ENCODE measurements around the gene COL5A1. TPM values are rescaled to one million over a fixed set of nuclear protein-coding genes. Genes with fewer than 3 reads are reported as not detected.

COL5A1 gene
- total RNA-seq, 1 donor from 2014 or later: 87.1 TPM

DNA sequence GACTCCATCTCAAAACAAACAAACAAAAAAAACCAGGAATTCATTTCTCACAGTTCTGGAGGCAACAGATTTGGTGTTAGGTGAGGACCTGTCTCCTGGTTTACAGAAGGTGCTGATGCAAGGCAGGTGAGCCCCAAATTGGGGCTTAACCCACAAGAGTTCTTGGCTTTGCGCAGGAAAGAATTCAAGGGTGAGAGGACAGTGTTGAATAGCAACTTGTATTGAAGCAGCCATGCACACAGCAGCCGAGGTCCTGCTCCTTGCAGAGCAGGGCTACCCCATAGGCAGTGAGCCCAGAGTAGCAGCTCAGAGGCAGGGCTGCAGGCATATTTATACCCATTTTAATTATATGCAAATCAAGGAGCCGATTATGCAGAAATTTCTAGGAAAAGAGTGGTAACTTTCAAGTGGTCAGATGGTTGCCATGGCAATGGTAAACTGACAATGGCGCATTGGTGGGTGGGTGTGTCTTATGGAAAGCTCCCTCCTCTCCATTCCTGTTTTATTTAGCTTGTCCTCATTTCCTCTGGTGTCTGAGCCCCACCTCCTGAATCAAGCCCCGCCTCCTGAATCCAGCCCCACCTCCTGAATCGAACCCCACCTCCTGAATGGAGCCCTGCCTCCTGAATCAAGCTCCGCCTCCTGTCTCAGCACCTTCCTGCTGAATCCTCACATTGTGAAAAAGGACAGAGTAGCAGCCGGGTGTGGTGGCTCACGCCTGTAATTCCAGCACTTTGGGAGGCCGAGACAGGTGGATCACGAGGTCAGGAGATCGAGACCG, 34.5 kb upstream of the COL5A1 start:
- no peak for DNase-seq (ENCODE audit: low read depth, low spot score)

DNA sequence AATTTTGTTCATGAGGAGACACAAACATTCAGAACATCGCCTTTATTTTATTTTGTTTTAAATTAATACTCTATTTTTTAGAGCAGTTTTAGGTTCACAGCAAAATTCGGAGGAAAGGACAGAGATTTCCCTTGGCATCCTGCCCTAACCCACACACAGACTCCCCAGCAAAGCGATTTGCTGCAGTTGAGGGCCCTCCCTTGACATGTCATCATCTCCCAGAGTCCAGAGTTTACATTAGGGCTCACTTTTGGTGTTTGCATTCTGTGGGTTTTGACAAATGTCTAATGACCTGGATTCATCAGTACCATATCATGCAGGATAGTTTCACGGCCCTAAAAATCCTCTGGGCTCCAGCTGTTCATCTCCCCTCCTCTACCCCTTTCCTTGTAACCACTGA, 33.6 kb upstream of the COL5A1 start:
- DNase-seq (ENCODE audit: low read depth, low spot score): no peak

- DNase-seq (ENCODE audit: low read depth, low spot score): no peak
Observed at GRCh38 chr9:134611046-134611445, 30.6 kb upstream of the COL5A1 start.

- DNase-seq (ENCODE audit: low read depth, low spot score): no peak
Observed at GRCh38 chr9:134612309-134612708, 29.3 kb upstream of the COL5A1 start.

DNA sequence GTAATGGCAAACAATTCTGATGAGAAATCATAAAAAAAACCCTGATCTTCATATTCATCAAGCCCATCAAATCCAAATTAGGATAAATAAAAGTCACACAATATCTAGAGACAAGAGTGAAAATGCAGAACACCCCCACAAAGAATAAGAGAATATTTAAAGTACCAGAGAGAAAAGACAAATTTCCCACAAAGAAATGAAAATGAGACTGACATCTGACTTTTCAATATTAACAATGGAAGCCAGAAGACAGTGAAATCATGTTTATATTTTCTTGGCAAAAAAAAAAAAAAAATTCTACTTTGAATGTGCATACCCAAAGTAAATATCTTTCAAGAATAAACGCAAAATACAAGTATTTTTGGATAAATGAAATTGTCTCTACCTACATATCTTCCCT, 28.9 kb upstream of the COL5A1 start:
- no peak for DNase-seq (ENCODE audit: low read depth, low spot score)

- no peak for DNase-seq (ENCODE audit: low read depth, low spot score)
Observed at GRCh38 chr9:134614256-134614655, 27.3 kb upstream of the COL5A1 start.

DNA sequence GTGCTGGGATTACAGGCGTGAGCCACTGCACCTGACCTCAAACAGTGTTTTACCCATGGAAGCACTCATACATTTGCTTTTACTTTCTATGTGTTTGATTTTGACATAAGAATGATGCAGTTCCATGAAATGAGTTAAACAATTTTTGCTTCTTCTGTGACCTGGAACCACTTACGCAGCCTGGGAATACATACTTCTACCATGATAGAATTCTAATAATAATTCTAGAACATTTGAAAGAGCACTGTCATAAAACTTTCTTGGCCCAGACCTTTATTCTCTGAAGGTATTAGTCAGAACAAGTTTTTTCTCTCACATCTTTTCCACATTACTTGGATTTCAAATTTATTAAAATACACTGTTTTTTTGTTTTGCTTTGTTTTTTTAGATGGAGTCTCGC, 25.3 kb upstream of the COL5A1 start:
- no peak for DNase-seq (ENCODE audit: low read depth, low spot score)

GRCh38 chr9:134617246-134617645, 24.4 kb upstream of the COL5A1 start:
- DNase-seq (ENCODE audit: low read depth, low spot score): no peak

DNA sequence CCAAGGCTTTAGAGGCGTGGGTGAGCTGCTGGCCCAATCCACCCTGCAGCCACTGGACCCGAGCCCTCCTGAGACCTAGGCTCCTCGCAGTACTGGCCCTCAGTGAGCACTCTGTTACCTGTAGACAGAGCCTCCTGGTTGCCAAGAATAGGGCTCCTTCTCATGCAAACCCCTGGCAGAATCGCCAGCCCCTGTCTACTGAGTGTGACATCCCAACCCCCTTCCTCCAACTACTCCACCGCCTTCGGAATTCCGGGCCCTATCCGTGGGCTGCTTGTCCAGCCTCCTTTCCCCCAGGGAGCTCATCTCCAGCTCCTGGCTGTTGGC, 23.8 kb upstream of the COL5A1 start:
- DNase-seq (ENCODE audit: low read depth, low spot score): no peak

DNA sequence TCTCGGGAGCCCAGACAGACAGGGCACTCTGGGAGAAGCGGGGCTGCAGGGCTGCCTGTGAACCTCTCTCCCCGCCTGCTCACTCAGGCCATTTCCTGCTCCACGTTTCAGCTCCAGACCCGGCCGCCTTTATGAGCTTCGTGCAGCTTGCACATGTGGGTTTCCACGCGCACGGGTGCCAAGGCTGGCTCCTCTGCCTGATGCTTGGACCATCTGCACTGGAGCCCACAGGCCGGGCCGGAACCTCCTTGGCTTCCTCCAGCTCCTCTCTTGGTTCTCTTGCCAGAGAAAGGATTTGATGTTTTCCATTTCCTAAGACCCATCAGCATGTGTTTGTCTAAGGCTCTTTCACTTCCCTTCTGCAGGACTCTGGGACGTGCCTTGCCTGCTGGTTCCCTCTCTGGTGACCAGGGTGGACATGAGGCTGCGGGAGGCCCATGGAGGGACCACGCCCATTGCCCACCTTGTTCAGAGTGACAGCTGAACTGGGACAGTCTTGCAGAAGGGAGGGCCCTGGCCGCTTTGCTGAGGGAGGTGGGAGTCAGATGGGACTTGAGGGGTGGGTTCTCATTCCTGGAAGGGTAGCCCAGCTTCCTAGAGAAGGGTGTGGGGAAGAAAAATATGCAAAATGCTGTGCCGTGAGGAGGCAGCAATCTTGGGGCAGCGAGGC, 23.3 kb upstream of the COL5A1 start:
- DNase-seq (ENCODE audit: low read depth, low spot score): no peak

DNA sequence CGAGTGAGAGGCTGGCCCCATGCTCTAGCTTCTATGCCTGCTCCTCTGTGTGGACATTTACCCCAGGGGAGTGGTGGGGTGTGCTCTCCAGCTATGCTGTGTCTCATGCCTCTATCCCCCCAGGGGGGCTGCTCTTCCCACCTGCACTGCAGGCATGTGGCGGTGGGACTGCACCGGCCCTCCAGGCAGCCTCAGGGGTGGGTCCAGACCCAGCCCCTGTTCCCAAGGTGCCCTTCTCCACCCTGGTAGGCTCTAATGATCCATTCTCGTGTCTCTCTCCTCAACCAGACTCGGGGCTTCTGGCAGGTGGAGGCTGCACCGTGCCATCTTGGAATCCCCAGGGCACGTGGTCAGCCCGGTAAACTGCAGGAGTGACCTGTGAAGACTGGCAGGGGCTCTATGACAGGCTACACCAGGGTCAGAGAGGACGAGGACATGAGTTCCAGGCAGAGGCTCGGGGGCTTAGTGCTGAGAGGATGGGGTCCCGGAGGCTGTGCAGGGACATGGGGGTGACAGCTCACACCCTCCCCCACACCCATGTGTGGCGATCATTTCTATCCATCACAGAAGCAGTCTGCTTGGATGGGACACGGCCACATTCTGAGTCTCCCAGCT, 22.7 kb upstream of the COL5A1 start:
- no peak for DNase-seq (ENCODE audit: low read depth, low spot score)

DNA sequence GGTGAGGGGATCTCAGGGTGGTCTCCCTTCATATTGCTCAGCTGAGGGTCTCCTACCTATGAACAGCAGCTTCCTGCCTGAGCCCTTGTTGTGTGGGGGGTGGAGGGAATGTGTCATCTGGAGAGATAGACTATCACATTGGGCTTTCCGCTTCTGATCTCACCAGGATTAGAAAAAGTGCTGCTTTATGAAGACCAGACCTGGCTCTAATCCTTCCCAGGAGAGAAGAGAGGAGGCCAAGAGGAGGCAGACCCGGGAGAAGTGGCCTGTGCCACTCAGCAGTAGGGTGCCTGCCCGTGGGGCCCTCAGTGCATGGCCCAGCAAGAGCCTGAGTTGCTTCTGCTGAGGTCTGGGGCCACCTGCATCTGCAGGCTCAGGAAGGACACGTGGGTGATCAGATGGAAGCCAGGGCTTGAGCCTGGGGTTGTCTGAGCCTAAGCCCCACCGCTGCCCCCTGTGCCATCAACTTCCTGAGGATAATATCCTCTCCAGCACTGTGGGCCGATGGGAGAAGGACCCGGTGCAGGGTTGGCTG, 22.1 kb upstream of the COL5A1 start:
- no peak for DNase-seq (ENCODE audit: low read depth, low spot score)

DNA sequence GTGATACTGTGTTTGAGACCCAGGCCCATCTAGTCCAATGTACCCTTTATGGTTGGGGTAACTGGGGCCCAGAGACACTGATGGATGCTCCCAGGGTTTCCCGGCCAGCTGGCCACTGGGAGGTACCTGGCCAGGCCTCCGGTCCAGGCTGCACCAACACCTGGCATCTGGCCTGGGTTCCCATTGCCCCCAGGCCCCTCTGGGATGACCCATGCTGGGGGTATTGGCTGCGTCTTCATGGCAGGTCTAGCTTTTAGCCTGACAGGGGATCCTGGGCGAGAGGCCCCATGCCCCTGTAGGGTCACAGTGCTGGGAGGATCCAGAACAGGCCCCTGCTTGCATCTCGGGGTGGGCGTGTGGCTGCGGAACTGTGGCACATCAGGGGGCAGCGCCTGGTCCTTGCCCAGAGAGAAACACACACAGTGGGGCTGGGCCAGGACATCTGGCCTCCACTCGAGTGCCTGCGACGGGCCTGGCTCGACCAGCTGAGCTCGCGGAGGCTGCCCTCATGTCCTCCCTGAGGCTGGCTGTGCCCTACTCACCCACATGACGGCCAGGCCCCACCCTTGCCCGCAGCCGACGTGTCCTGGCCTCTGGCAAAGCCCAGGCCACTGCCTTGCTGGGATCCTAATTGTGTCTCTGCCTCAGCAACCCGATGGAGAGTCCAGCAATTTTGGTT, 21.5 kb upstream of the COL5A1 start:
- no peak for DNase-seq (ENCODE audit: low read depth, low spot score)

DNA sequence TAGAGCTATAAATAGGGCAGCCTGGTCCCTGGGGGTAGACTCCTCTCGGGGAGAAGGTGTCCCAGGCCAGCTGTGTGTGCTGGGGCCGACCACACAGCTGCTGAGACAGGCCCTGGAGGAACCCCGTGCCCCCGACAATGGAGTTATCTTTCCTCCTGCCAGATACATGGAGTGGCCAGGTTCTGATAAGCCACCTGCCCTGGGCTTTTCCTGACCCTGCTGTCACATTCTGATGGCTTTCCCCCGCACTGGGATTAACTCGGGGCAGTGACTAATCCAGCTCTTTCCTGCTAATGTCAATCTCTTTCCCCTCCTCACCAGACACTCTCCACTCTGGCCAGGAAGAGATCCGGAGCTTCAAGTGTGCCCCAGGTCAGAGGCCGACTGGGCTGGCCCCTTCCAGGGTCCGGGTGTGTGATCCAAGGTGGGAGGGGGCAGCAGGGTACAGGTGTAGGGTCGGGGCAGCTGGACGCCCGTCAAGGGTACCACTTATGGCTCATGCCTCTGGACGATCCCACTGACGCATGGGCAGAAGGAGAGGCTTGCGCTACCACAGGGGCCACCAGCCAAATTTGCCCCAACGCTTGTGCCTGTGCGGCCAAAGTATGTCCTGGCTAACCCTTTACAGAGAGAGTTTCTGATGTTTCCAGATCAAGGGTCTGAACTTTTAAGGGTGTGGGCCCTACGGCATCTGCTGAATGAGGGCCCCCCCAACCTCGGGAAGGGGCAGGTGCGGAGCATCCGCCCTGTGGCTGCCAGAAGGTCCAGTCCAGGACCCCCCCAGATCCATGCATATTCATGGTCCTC, 20.6 kb upstream of the COL5A1 start:
- no peak for DNase-seq (ENCODE audit: low read depth, low spot score)

- no peak for DNase-seq (ENCODE audit: low read depth, low spot score)
Observed at GRCh38 chr9:134621558-134622110, 20.0 kb upstream of the COL5A1 start.

DNA sequence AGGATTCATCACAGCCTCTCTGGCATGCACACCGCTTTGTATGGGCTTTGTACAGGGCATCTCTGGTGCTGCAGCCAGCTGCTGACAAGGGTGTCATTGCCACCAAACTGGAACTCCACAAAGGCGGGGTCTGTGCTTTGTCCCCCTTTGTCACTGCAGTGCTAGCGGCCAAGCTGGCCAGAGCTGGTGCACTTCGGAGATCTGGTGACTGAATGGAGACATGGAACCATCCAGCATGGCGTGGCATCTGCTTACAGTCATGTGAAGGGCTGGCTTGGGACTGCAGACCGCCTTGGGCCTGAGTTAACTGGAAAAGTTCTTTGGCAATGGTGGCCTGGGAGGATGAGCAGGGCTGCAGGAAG, 18.7 kb upstream of the COL5A1 start:
- DNase-seq (ENCODE audit: low read depth, low spot score): no peak

DNA sequence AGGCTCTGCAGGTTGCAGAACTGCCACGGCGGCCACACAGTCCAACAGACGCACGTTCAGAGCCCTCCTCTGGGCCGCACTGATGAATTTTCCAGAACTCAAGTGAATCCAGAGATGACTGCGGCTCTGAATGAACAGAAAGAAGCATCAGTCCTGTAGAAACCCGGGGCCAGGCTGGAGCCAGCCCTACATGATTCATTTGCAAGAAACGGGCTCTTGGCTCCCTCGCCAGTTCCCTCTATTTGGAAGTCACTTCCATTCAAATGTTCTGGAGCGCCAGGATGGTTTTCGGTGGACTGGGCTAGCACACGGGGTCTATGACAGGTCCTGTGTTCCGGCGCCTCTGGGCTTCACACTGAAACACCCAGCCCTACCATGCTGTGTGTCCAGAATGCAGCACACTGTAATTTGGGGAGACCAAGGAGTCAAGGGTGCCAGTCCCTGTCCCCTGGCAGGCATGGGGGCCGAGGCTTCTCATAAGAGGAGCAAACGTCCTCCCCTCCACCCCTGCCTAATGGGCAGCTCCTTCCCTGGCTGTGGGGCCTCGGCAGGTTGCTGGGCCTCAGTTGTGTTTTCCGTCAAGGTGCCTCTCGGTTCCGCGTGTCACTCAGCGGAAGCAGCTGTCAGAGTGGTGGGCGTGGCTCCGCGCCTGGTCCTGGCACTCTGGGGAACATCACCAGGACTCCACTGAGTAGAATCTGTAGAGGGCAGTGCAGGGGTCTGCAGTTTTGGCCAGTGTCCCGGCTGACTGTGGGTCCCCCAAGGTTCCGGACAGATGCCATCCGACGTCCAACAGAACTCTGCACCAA, 18.1 kb upstream of the COL5A1 start:
- no peak for DNase-seq (ENCODE audit: low read depth, low spot score)

GRCh38 chr9:134624137-134624591, 17.4 kb upstream of the COL5A1 start:
- DNase-seq (ENCODE audit: low read depth, low spot score): no peak

DNA sequence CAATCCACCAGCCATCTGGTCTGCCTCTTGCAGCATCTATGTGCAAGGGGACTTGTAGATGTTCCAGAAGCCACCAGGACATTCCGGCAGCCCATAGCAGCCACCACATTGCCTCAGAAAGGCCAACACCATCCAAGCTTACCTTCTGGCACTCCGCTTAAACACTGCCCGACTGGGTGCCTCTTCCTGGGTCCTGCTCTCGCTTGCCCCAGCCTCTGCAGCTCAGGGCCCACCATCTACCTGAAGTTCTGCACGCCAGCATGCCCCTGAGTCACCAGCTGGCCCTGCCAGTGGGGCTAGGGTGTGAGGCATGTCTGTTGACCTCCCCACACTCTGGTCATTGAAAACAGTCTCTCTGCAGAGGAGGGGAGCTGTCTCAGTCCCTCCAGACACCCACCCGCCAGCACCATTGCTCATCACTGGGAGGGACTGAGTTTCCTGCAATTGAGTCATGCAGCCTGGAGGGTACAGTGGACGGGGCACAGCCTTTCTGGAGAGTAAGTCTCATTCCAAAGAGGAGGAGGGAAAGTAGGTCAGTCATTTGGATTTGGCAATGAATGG, 16.9 kb upstream of the COL5A1 start:
- DNase-seq (ENCODE audit: low read depth, low spot score): no peak
